H1 (cell line): ENCODE results near the gene ABCA13. TPM values are rescaled to one million over a fixed set of nuclear protein-coding genes. Genes with fewer than 3 reads are reported as not detected.

ENCODE experiments used
- EP300 ChIP-seq, 2 experiments: IDR thresholded peaks; 1 replicate in 1 of 2; 2 replicates in 1 of 2; pipeline ENCODE4 v1.6.1; 2011 to 2012; ENCODE audit warnings: low read depth in 2 of 2, low read length in 2 of 2, mild to moderate bottlenecking in 2 of 2, borderline replicate concordance in 1 of 2, inconsistent platforms in 1 of 2, moderate library complexity in 1 of 2
- polyA plus RNA-seq, 7 experiments: library from polyadenylated mRNA; depleted of rRNA in 3 of 7; stranded (reverse) in 5 of 7; unstranded in 2 of 7; fragments of >200 nt in 5 of 7; fragments of 200-250 nt in 2 of 7; gene quantifications; 1 replicate in 5 of 7; 2 replicates in 1 of 7; 4 replicates in 1 of 7; pipeline versions ENCODE4 v1.2.1 to v1.2.3, GENCODE V29; 2011 to 2013; ENCODE audit warnings: missing spikeins in 2 of 7, mixed read lengths in 2 of 7
- total RNA-seq: library from RNA; stranded (reverse); fragmentation: NEBNext Ultra II Directional; extraction: Animal tissue kit (Norgen Biotek cat#: 25700); gene quantifications from 2 replicates; pipeline ENCODE4 v1.2.1, GENCODE V29; 2021

The ABCA13 gene
- total and polyA plus RNA-seq, 2 of the 8 experiments (the other 6 are each of a cell fraction or from before 2014, with no cell fraction given), result 0.07 to 0.09 TPM

- TF ChIP-seq EP300 (IDR thresholded peaks at IDR 0.05; ENCODE audit: borderline replicate concordance in 1 of 2, low read depth in 2 of 2, low read length in 2 of 2), result no peak
Observed at GRCh38 chr7:48301201-48301600, 129.9 kb downstream of the ABCA13 start (continued).
